ENCODE measurements around the gene ZSWIM7.

DNA sequence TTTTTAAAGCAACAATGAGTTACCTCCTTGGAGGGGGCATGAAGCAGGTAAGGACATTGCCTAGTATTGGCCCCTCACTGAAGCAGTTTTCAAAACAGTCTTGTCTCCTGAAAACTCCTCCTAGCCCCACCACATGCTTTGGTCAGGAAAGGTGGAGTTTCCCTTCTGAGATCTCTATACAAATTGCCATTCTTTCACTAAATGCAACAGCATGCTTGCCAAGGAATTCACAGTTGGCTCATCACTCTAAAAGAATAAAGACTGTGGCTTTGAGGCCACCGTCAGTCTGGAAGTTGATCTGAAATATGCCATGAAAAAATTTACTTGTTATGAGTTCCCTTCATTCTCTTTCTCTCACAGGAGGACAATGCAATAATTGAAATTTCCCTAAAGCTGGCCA lies 4.3 kb upstream of the ZSWIM7 start:
- TF ChIP-seq, protein P1, sequence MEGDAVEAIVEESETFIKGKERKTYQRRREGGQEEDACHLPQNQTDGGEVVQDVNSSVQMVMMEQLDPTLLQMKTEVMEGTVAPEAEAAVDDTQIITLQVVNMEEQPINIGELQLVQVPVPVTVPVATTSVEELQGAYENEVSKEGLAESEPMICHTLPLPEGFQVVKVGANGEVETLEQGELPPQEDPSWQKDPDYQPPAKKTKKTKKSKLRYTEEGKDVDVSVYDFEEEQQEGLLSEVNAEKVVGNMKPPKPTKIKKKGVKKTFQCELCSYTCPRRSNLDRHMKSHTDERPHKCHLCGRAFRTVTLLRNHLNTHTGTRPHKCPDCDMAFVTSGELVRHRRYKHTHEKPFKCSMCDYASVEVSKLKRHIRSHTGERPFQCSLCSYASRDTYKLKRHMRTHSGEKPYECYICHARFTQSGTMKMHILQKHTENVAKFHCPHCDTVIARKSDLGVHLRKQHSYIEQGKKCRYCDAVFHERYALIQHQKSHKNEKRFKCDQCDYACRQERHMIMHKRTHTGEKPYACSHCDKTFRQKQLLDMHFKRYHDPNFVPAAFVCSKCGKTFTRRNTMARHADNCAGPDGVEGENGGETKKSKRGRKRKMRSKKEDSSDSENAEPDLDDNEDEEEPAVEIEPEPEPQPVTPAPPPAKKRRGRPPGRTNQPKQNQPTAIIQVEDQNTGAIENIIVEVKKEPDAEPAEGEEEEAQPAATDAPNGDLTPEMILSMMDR (conservative IDR thresholded peaks at IDR 0.05; ENCODE audit: low read depth, low read length) = no peak
- TF ChIP-seq EZH2 (IDR thresholded peaks at IDR 0.05; ENCODE audit: borderline replicate concordance, low read depth, low read length, poor library complexity, severe bottlenecking) = no peak

All from A673 (cell line).